ENCODE data around the gene CALML3. TPM values are rescaled to one million over a fixed set of nuclear protein-coding genes. Genes with fewer than 3 reads are reported as not detected.

Gene CALML3
- total and polyA plus RNA-seq, 7 donors: 0.03 TPM; not detected in 6

DNA sequence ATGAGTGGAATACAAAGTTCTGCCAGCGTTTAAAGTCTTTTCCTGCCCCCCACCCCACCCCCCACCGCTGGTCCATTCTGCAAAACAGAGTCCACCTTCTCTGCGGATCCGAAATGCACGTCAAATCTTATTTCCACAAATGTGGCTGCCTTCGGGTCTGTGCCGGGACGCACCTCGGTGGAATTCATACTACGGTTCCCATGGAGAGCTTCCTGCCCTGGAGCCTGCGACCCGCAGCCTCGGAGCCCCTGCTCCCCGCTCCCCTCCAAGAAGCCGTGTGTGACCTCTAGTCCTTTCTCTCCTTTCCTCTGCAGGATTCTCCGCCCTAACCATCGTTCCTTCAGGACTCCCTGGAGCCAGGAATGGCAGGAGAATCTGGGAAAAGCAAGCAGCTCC, 12.9 kb upstream of the CALML3 start:
- Histone ChIP-seq H3K36me3 (ENCODE audit: insufficient read depth in 1 of 2, low read depth in 1 of 2) (no peaks in the 10 kb centered on the region), H3K27ac (no peak overlapping the region), H3K27me3 (ENCODE audit: insufficient read depth in 3 of 3, low read length in 2 of 3) (no peaks in the 10 kb centered on the region), H3K4me3 (no peak overlapping the region), H3K4me1 (no peaks in the 10 kb centered on the region), H3K9me3 (no peaks in the 10 kb centered on the region)
- DNase-seq: peak in 1 of 2 donors; percentile 16
- ATAC-seq: no peak
- TF ChIP-seq, protein P1, sequence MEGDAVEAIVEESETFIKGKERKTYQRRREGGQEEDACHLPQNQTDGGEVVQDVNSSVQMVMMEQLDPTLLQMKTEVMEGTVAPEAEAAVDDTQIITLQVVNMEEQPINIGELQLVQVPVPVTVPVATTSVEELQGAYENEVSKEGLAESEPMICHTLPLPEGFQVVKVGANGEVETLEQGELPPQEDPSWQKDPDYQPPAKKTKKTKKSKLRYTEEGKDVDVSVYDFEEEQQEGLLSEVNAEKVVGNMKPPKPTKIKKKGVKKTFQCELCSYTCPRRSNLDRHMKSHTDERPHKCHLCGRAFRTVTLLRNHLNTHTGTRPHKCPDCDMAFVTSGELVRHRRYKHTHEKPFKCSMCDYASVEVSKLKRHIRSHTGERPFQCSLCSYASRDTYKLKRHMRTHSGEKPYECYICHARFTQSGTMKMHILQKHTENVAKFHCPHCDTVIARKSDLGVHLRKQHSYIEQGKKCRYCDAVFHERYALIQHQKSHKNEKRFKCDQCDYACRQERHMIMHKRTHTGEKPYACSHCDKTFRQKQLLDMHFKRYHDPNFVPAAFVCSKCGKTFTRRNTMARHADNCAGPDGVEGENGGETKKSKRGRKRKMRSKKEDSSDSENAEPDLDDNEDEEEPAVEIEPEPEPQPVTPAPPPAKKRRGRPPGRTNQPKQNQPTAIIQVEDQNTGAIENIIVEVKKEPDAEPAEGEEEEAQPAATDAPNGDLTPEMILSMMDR (IDR thresholded peaks at IDR 0.05): no peak
- intact Hi-C loops (cut with DNase I): no loop called here
- 89 to 91% (median 91%) methylated on average over 17 of the region's 17 CpGs for WGBS, 3 donors

DNA sequence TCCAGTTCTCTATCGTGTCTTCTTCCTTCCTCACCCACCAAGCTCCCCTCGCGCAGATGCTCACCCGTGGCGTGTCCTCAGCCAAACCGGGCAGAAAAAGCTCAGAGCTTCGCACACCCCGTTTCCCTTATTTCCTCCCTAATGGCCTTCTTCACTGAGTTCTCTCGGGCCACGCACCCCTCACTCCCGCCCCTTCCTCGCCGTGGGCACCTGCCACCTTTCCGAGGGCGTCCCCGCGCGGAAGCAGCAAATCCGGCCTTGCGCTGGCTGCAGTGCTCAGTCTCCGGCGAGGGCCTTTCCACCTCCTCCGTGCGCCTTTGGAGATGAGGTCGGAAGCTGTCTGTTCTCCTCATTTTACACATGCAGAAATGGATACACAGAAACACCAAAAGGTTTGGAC, 12.4 kb upstream of the CALML3 start:
- H3K4me1 ChIP-seq: no peaks in the 10 kb centered on the region
- ATAC-seq: no peak
- no peak overlapping the region for H3K27ac ChIP-seq
- no peak overlapping the region for H3K4me3 ChIP-seq
- no peaks in the 10 kb centered on the region for H3K9me3 ChIP-seq
- H3K36me3 ChIP-seq (ENCODE audit: insufficient read depth in 1 of 2, low read depth in 1 of 2): no peaks in the 10 kb centered on the region
- no peaks in the 10 kb centered on the region for H3K27me3 ChIP-seq (ENCODE audit: insufficient read depth in 3 of 3, low read length in 2 of 3)
- TF ChIP-seq, protein P1 (IDR thresholded peaks at IDR 0.05): no peak
- WGBS, 3 donors: 94 to 95% (median 94%) methylated on average over 25 of the region's 25 CpGs
- intact Hi-C loops (cut with DNase I): no loop called here
- peak in 1 of 2 donors; percentile 24 for DNase-seq

DNA sequence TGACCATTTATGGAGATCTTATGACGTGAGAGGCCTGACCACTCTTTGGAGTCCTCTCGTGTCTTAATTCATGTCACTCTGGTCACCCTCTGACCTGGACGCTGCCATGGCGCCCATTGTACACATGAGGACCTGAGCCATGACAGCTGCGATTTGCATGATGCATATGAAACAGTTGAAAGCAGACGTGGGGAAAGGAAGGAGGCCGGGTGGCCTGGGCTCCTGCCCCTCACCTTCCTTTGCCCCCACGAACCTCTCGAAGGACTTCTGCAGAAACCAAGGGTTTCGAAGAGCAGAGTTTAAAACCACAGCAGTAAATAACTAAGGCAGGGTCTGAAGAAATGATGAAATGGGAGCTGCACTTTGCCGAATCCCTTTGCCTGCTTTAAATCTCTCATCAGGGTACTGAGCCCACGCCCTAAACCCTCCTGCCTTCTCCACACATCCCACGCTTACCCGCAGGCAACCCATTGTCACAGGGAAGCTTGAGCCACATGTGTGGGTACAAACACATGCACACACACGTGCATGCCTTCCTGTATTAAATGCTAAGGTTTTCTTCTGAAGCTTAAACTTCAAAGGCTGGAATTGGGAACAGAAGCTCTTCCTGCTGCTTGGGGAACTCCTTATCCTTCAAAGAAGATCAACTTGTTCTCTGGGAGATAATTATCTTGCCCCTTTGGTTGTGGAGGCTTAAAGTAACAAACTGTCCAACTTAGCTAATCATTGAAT, 11.7 kb upstream of the CALML3 start:
- intact Hi-C loops (cut with DNase I): no loop called here
- TF ChIP-seq, protein P1 (IDR thresholded peaks at IDR 0.05): no peak
- Histone ChIP-seq H3K4me1 (no peaks in the 10 kb centered on the region), H3K4me3 (no peak overlapping the region), H3K36me3 (ENCODE audit: insufficient read depth in 1 of 2, low read depth in 1 of 2) (no peaks in the 10 kb centered on the region), H3K9me3 (no peaks in the 10 kb centered on the region), H3K27me3 (ENCODE audit: insufficient read depth in 3 of 3, low read length in 2 of 3) (no peaks in the 10 kb centered on the region), H3K27ac (no peak overlapping the region)
- 87 to 92% (median 89%) methylated on average over 15 of the region's 15 CpGs for WGBS, 3 donors
- ATAC-seq (no peak), DNase-seq (peak in 1 of 2 donors; percentile 15)

DNA sequence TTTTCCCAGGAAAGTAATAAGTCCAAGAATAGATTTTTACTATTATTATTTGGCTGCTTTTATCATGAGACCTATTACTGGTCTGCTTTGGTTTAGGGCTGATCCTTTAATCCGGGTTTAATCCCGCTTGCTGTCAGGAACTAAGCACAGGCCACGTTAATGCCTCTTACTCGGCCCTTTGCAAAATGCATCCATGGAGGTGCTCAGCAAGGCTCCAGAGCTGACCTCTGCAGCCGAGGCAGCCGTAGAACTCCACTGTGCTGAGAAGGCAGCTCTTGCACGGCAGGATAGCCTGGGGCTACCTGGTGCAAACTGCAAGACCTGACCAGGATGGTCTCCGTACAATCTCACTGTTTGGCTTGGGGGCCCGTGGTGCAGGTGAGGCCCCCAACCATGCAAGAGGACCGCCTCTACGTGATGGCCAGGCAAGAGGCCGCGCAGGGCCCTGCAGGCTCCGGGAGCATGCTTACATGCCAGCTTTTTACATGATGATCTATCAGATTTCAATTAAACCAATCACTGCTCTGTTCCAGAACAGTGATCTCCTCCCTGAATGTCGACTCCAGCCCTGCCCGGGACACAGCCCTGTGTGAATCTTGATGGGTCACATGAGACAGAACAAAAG, 10.4 kb upstream of the CALML3 start:
- no peaks in the 10 kb centered on the region for H3K4me1 ChIP-seq
- intact Hi-C loops (cut with DNase I): no loop called here
- ATAC-seq (no peak), DNase-seq (peak in 1 of 2 donors; percentile 23)
- peaks cover 0 to 2% (median 0%) of the 10 kb centered on the region in 3 donors for H3K27me3 ChIP-seq (ENCODE audit: insufficient read depth in 3 of 3, low read length in 2 of 3)
- 79 to 85% (median 85%) methylated on average over 16 of the region's 16 CpGs for WGBS, 3 donors
- no peaks in the 10 kb centered on the region for H3K9me3 ChIP-seq
- H3K27ac ChIP-seq: no peak overlapping the region
- H3K4me3 ChIP-seq: no peak overlapping the region
- TF ChIP-seq, protein P1 (IDR thresholded peaks at IDR 0.05): no peak
- H3K36me3 ChIP-seq (ENCODE audit: insufficient read depth in 1 of 2, low read depth in 1 of 2): no peaks in the 10 kb centered on the region
